Measurements from ENCODE around the gene PBX3.

The PBX3 gene

GRCh38 chr9:125785248-125785751 lies 38.1 kb downstream of the PBX3 start:
- no peak overlapping the region for H3K4me3 ChIP-seq (ENCODE audit: low read depth, low read length)
- TF ChIP-seq, protein P1, sequence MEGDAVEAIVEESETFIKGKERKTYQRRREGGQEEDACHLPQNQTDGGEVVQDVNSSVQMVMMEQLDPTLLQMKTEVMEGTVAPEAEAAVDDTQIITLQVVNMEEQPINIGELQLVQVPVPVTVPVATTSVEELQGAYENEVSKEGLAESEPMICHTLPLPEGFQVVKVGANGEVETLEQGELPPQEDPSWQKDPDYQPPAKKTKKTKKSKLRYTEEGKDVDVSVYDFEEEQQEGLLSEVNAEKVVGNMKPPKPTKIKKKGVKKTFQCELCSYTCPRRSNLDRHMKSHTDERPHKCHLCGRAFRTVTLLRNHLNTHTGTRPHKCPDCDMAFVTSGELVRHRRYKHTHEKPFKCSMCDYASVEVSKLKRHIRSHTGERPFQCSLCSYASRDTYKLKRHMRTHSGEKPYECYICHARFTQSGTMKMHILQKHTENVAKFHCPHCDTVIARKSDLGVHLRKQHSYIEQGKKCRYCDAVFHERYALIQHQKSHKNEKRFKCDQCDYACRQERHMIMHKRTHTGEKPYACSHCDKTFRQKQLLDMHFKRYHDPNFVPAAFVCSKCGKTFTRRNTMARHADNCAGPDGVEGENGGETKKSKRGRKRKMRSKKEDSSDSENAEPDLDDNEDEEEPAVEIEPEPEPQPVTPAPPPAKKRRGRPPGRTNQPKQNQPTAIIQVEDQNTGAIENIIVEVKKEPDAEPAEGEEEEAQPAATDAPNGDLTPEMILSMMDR (IDR thresholded peaks at IDR 0.05; ENCODE audit: control insufficient read depth, extremely low read depth, insufficient read depth): no peak
- DNase-seq (ENCODE audit: low read depth): no peak

- H3K4me3 ChIP-seq (ENCODE audit: low read depth, low read length): no peak overlapping the region
- no peak for DNase-seq (ENCODE audit: low read depth)
- TF ChIP-seq, protein P1 (IDR thresholded peaks at IDR 0.05; ENCODE audit: control insufficient read depth, extremely low read depth, insufficient read depth): no peak
Observed at GRCh38 chr9:125787715-125788114, 40.5 kb downstream of the PBX3 start.

- DNase-seq (ENCODE audit: low read depth): no peak
- TF ChIP-seq, protein P1 (IDR thresholded peaks at IDR 0.05; ENCODE audit: control insufficient read depth, extremely low read depth, insufficient read depth): no peak
- no peak overlapping the region for H3K4me3 ChIP-seq (ENCODE audit: low read depth, low read length)
Observed at GRCh38 chr9:125789196-125789595, 42.0 kb downstream of the PBX3 start.

- no peak for DNase-seq (ENCODE audit: low read depth)
- TF ChIP-seq, protein P1 (IDR thresholded peaks at IDR 0.05; ENCODE audit: control insufficient read depth, extremely low read depth, insufficient read depth): no peak
- H3K4me3 ChIP-seq (ENCODE audit: low read depth, low read length): no peak overlapping the region
Observed at GRCh38 chr9:125794708-125795107, 47.5 kb downstream of the PBX3 start.

GRCh38 chr9:125795970-125796596 lies 48.9 kb downstream of the PBX3 start:
- TF ChIP-seq, protein P1 (IDR thresholded peaks at IDR 0.05; ENCODE audit: control insufficient read depth, extremely low read depth, insufficient read depth): no peak
- DNase-seq (ENCODE audit: low read depth): no peak
- H3K4me3 ChIP-seq (ENCODE audit: low read depth, low read length): no peak overlapping the region

DNA sequence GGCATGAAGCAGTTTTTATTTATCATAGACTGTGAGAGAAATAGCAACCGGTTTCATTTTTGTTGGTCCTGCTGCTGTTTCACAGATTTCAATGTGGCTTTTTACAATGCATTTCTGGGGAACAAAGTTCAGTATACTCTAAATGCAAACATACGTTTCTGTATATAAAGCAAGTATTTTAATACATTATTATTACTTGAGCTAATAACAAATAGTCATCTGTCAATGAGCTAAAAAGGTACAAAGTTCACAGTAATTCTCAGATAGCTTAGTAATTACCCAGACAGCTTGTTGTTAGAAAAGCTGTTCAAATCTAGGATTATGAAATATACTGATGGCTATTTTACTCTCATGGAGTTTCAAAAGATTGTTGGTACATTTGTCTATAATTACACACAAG lies 50.8 kb downstream of the PBX3 start:
- H3K4me3 ChIP-seq (ENCODE audit: low read depth, low read length): peak overlapping the region; percentile 5; the same call in 1 of the 2 replicates
- TF ChIP-seq, protein P1 (IDR thresholded peaks at IDR 0.05; ENCODE audit: control insufficient read depth, extremely low read depth, insufficient read depth): no peak
- DNase-seq (ENCODE audit: low read depth): no peak

GRCh38 chr9:125803526-125803925 lies 56.4 kb downstream of the PBX3 start:
- no peak for DNase-seq (ENCODE audit: low read depth)
- H3K4me3 ChIP-seq (ENCODE audit: low read depth, low read length): no peak overlapping the region
- TF ChIP-seq, protein P1 (IDR thresholded peaks at IDR 0.05; ENCODE audit: control insufficient read depth, extremely low read depth, insufficient read depth): no peak
